ENCODE results near the gene ATM.

DNA sequence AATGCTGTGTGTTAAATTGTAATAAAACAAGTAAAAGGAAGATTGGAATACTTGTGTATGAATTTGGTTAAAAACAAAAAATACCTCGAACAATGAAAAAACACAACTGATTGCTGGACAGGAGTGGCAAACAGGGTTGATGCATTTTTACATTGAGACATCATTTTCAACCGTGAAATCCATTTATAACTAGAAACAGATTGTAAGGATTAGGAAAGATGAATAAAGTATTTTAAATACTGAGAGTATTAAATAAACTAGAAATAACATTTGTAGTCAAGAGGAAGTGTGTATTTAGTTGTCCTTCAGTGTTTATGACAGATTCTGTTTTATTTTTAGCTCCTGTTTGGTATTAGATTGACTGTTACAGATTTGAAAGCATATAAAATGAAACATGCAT lies 5.4 kb downstream of the ATM start:
- TF ChIP-seq SP1 (IDR thresholded peaks at IDR 0.05) (no peak), HDGF (IDR thresholded peaks at IDR 0.05; ENCODE audit: borderline replicate concordance) (no peak), ARNT (IDR thresholded peaks at IDR 0.05) (no peak), FOXA1 (IDR thresholded peaks at IDR 0.05) (no peak), CTBP1 (IDR thresholded peaks at IDR 0.05; ENCODE audit: borderline replicate concordance) (no peak), BHLHE40 (IDR thresholded peaks at IDR 0.05; ENCODE audit: borderline replicate concordance) (no peak), L3MBTL2 (conservative IDR thresholded peaks at IDR 0.05) (no peak), SUZ12 (IDR thresholded peaks at IDR 0.05) (no peak), FOXK2 (IDR thresholded peaks at IDR 0.05) (no peak), TARDBP (IDR thresholded peaks at IDR 0.05) (no peak), FOXM1 (IDR thresholded peaks at IDR 0.05; ENCODE audit: borderline replicate concordance) (no peak), ZNF384 (IDR thresholded peaks at IDR 0.05) (no peak), NFRKB (IDR thresholded peaks at IDR 0.05) (no peak)
- TF ChIP-seq, protein P1, sequence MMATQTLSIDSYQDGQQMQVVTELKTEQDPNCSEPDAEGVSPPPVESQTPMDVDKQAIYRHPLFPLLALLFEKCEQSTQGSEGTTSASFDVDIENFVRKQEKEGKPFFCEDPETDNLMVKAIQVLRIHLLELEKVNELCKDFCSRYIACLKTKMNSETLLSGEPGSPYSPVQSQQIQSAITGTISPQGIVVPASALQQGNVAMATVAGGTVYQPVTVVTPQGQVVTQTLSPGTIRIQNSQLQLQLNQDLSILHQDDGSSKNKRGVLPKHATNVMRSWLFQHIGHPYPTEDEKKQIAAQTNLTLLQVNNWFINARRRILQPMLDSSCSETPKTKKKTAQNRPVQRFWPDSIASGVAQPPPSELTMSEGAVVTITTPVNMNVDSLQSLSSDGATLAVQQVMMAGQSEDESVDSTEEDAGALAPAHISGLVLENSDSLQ (IDR thresholded peaks at IDR 0.05) = no peak

Measured in HEK293T (cell line).